HG02852 (cell line): ENCODE results near the gene SHH.
"Not testable (repeated sequence)": the region's sequence is repeated elsewhere in the genome, so short reads cannot be mapped to it uniquely, and the experiment has no call there.

ENCODE experiments used
- ATAC-seq: cut with Tn5 transposase; IDR thresholded peaks from one replicate; pipeline ENCODE4 v1.9.1; 2021; ENCODE audit warnings: mild to moderate bottlenecking, moderate library complexity; ENCODE audit not compliant: unreplicated experiment

The SHH gene

GRCh38 chr7:155820788-155821187 is 8.5 kb upstream of the SHH start:
- ATAC-seq, result no peak

GRCh38 chr7:155820246-155820645 is 8.0 kb upstream of the SHH start:
- ATAC-seq, result no peak

GRCh38 chr7:155819186-155819585 is 6.9 kb upstream of the SHH start:
- no peak for ATAC-seq

DNA sequence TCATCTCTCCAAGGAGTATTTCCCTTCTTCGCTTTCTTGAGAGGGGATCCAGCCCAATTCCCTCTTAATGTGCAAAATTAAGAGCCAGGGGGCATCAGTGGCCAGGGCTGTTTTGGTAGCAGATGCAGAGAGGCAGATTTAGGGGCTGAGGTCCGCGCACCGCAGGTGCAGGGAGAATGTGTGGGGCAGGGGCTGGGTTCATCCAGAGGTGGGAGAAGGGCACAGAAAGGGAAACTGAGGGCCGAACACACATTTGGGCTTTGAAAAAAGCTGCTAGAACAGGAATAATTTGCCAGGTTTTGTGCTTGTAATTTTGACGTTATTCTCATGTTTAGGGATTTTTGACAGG is 6.5 kb upstream of the SHH start:
- no peak for ATAC-seq

- no peak for ATAC-seq
Measured at GRCh38 chr7:155818154-155818819, 6.0 kb upstream of the SHH start.

- ATAC-seq, result not testable (repeated sequence)
Measured at GRCh38 chr7:155817515-155817914, 5.3 kb upstream of the SHH start.

GRCh38 chr7:155816996-155817395 is 4.7 kb upstream of the SHH start:
- ATAC-seq, result no peak

- ATAC-seq, result no peak
Measured at GRCh38 chr7:155816192-155816508, 3.9 kb upstream of the SHH start.

DNA sequence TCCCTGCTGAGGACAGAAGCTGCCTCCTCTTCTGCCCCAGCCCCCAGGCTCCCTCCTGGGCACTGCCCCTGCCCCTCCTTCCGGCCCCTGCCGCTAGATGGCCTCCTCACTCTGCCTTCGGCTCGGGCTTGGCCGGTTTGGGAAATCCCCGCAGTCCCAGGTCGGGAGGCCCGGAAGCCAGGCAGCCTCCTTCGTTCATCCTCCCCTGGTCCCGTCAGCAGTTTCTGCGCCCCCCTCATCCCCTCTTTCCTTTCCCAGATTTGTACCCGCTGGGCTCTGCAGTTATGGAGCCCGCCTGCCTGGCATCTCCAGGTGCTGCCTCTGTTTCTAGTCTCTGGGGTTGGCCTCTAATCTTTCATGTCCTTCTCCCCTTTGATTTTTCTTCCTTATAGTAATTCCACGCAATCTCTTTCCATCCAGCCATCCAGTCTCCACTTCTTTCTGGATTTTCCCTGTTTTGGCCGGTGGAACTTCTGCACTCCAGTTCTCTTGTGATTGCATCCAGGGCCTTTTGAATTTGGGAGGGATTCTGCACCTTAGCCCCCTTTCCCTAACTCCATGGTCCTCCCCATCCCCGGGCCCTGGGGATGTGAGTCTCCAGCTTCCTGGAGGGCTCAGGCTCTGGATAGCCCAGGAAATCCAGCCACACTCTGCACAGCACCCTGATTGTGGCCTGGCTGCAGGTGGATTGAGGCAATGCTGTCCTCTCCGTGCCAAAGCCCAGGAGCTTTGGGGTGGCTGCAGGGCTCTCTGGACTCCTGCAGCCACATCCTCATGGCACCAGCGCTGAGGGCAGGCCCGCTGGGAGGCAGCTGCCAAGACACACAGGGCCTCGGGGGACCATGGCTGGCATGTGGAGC is 3.3 kb upstream of the SHH start:
- ATAC-seq, result peak; percentile 85

GRCh38 chr7:155814316-155815276 is 2.3 kb upstream of the SHH start:
- ATAC-seq, result no peak

DNA sequence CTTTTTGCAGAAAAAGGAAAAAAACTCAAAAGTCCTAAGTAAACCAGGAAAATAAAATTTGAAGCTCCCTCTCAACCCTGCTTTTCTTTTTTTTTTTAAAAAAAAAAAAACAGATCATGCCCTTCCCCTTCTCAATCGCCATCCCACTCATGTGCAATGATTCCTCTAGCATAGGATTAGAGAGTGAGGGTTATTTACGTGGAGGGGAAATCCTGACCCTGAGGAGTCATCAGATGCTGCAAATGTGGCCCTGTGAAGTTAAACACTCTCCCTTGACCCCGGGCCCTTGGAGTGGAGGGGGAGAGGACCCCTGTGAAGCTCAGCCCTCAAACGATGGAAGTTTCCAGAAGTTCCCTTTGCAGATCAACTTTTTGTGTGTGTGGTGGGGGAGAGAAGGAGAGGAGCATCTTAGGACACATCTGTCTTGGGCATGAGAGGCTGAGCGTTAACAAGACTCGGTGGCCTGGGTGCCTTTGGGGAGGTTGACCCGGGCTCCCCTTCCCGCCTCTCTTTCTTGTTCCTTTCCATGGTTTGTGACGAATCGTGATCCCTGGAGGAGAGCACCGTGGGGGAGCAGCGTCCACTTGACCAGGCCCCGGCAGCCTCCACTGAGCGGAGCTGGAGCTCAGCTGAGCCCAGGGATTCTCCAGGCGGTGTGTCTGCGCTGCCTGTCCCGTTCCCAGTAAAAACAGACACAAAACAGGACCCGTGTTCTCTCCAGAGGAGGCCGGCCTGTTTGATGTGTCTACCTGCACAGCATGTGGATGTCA is 1.5 kb upstream of the SHH start:
- ATAC-seq, result no peak

GRCh38 chr7:155813125-155813524 is 862 bp upstream of the SHH start:
- no peak for ATAC-seq

DNA sequence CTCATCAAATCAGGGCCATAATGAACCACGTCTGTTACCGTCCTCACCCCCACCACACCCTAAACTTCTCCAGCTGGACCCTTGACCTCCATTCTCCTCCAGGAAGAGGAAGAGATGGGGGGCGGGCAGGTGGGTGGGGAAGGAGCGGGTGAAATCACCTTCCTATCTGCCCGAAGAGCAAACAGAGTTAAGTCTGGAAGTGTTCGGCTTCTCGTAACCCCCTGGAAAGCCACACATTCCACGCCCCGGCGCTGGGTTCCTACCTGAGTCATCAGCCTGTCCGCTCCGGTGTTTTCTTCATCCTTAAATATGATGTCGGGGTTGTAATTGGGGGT is 736 bp downstream of the SHH start:
- ATAC-seq, result no peak

- no peak for ATAC-seq
Measured at GRCh38 chr7:155810770-155811559, 1.3 kb downstream of the SHH start.

GRCh38 chr7:155809947-155810769 is 2.1 kb downstream of the SHH start:
- no peak for ATAC-seq

- no peak for ATAC-seq
Measured at GRCh38 chr7:155809332-155809946, 2.8 kb downstream of the SHH start.

- no peak for ATAC-seq
Measured at GRCh38 chr7:155808549-155809331, 3.5 kb downstream of the SHH start.
